ENCODE data around the gene BANP. TPM values are rescaled to one million over a fixed set of nuclear protein-coding genes. Genes with fewer than 3 reads are reported as not detected.

Gene BANP
- total and polyA plus RNA-seq, 2 donors (not counting 3 experiments of a cell fraction or from before 2014, with no cell fraction given), result 22.4 to 33.8 TPM

GRCh38 chr16:88117476-88117868, 166.2 kb downstream of the BANP start:
- CTCF ChIA-PET, result no interaction called here
- peaks cover 12% of the 10 kb centered on the region for H3K4me1 ChIP-seq (ENCODE audit: control insufficient read depth, extremely low read depth, insufficient read depth, low read length)

More at GRCh38 chr16:88117476-88117868, 166.2 kb downstream of the BANP start:
- H3K27me3 ChIP-seq (ENCODE audit: control insufficient read depth in 2 of 2, insufficient read depth in 2 of 2, low read length in 2 of 2), result no peaks in the 10 kb centered on the region
- no peak overlapping the region for H3K9ac ChIP-seq (replicated peaks; ENCODE audit: extremely low read depth, insufficient read depth, low read length)
- H3K79me2 ChIP-seq (ENCODE audit: control insufficient read depth, insufficient read depth, low read length), result no peaks in the 10 kb centered on the region
- H2AFZ ChIP-seq (ENCODE audit: low read depth, low read length), result no peak overlapping the region
- no peak overlapping the region for H3K4me2 ChIP-seq (ENCODE audit: insufficient read depth, low read length)
- no peaks in the 10 kb centered on the region for H3K9me3 ChIP-seq (replicated peaks; ENCODE audit: control insufficient read depth, insufficient read depth, low read length)
- FAIRE-seq, result no peak
- no peak overlapping the region for H3K27ac ChIP-seq (ENCODE audit: insufficient read depth, low read depth, low read length)
- dilution Hi-C loops (cut with MboI; ENCODE audit: extremely low pct_ligation_motif_present, low sequenced_read_pairs), result no loop called here
- no peaks in the 10 kb centered on the region for H3K9me1 ChIP-seq (replicated peaks; ENCODE audit: control insufficient read depth, extremely low read depth, insufficient read depth, low read length)
- H3K4me3 ChIP-seq (replicated peaks in 1 of 3; ENCODE audit: insufficient read depth in 1 of 3, low read depth in 1 of 3, low read length in 3 of 3), result no peak overlapping the region
- H3K36me3 ChIP-seq (ENCODE audit: control insufficient read depth in 2 of 2, extremely low read depth in 1 of 2, insufficient read depth in 2 of 2, low read length in 2 of 2), result no peaks in the 10 kb centered on the region
- TF ChIP-seq FOS (IDR thresholded peaks at IDR 0.05; ENCODE audit: borderline replicate concordance, insufficient read depth, low read length), result no peak
- no peak for TF ChIP-seq MAX (IDR thresholded peaks at IDR 0.05; ENCODE audit: insufficient read depth, insufficient read length)
- TF ChIP-seq, protein P1, sequence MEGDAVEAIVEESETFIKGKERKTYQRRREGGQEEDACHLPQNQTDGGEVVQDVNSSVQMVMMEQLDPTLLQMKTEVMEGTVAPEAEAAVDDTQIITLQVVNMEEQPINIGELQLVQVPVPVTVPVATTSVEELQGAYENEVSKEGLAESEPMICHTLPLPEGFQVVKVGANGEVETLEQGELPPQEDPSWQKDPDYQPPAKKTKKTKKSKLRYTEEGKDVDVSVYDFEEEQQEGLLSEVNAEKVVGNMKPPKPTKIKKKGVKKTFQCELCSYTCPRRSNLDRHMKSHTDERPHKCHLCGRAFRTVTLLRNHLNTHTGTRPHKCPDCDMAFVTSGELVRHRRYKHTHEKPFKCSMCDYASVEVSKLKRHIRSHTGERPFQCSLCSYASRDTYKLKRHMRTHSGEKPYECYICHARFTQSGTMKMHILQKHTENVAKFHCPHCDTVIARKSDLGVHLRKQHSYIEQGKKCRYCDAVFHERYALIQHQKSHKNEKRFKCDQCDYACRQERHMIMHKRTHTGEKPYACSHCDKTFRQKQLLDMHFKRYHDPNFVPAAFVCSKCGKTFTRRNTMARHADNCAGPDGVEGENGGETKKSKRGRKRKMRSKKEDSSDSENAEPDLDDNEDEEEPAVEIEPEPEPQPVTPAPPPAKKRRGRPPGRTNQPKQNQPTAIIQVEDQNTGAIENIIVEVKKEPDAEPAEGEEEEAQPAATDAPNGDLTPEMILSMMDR (IDR thresholded peaks at IDR 0.05; ENCODE audit: extremely low read depth in 1 of 2, insufficient read depth in 1 of 2, low read depth in 1 of 2, low read length in 2 of 2), result no peak
- TF ChIP-seq POLR2AphosphoS5 (IDR thresholded peaks at IDR 0.05; ENCODE audit: insufficient read depth, low read depth, low read length), result no peak
- TF ChIP-seq EZH2 (IDR thresholded peaks at IDR 0.05; ENCODE audit: borderline replicate concordance, low read depth, low read length, severe bottlenecking), result no peak
- no peak for TF ChIP-seq GATA2 (IDR thresholded peaks at IDR 0.05; ENCODE audit: insufficient read depth, insufficient read length, low read depth, low read length)
- no peak for TF ChIP-seq JUN (IDR thresholded peaks at IDR 0.05; ENCODE audit: borderline replicate concordance, insufficient read depth, insufficient read length, low read depth)
- no peak for TF ChIP-seq MYC (IDR thresholded peaks at IDR 0.05; ENCODE audit: low read depth, low read length)
- no peak for TF ChIP-seq POLR2A (IDR thresholded peaks at IDR 0.05; ENCODE audit: low read depth, low read length)
- H4K20me1 ChIP-seq (replicated peaks; ENCODE audit: control insufficient read depth, extremely low read depth, insufficient read depth, low read length), result no peaks in the 10 kb centered on the region
- POLR2A ChIA-PET, result no interaction called here
- intact Hi-C loops (cut with micrococcal nuclease), result no loop called here
- BruUV-seq (replicated peaks), result no TSS peak
- no peak for DNase-seq (ENCODE audit: low read depth, low spot score)

Measured in endothelial cell of umbilical vein (primary cell).